GM18498 (cell line): Measurements from ENCODE around the gene GALNT11.
A peak's percentile ranks its signal among the peaks of the same experiment; 100 is the strongest.
"Not testable (repeated sequence)": the region's sequence is repeated elsewhere in the genome, so short reads cannot be mapped to it uniquely, and the experiment has no call there.

Source experiments
- ATAC-seq: cut with Tn5 transposase; IDR thresholded peaks from one replicate; pipeline ENCODE4 v1.9.1; 2021; ENCODE audit warnings: mild to moderate bottlenecking, moderate library complexity; ENCODE audit not compliant: unreplicated experiment

GALNT11 gene

DNA sequence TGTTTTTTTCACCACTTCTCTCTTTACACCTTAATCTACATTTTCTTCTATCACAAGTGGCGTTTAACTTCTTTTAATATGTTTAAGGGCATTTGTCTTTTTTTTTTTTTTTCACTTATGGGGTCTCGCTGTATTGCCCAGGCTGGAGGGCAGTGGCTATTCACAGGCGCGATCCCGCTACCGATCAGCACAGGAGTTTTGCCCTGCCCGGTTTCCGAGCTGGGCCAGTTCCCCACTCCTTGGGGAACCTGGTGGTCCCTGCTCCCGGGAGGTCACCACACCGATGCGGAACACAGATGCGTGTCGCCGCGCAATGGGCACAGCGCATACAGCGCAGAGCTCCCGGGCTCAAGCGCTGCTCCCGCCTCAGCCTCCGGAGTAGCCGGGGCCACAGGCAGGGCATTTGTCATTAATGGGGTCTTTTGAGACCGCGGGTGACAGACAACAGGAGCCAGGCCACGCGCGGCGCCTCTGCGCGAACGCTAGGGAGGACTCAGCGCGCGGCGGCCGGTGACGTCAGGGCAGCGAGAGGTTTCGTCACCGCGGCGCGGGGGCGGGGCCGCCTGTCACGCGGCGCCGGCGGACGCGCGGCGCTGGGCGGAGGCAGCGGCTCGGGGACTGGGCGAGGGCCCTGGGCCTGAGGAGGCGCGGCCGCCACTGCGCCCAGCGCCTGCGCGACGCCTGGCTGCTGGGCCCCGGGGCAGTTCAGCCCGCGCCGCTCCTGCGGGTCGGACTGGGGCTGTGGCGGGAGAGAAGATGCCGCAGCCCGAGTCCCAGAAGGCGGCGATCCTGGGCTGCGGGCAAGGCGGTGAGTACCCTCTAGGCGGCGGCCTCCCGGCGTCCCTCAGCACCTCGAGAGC is at the start of gene GALNT11:
TSS of gene GALNT11 (plus strand) at position 598 of the 860 bp plus-strand sequence. CDS start 68,554 bp downstream, outside the sequence.
- peak; percentile 97 for ATAC-seq

- ATAC-seq: no peak
Observed at GRCh38 chr7:151978616-151979015, 46.9 kb upstream of the GALNT11 start.

DNA sequence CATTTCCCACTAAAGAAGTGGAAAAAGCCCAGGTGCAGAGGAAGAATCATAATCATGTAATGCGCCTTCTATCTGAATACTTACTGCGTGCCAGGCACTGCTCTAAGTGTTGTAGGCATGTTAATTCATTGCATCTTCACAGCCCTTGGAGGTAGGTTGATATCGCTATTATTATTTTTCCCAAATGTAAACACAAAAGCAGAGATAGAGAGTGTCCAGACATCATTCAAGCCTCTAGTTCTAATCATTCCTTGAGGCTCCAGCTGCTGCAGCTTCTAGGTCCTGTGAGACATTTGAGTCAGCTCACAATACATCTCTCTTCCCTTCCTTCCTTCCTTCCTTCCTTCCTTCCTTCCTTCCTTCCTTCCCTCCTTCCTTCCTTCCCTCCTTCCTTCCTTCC is 44.3 kb upstream of the GALNT11 start:
- no peak for ATAC-seq

GRCh38 chr7:151982806-151983205 is 42.7 kb upstream of the GALNT11 start:
- ATAC-seq: no peak

DNA sequence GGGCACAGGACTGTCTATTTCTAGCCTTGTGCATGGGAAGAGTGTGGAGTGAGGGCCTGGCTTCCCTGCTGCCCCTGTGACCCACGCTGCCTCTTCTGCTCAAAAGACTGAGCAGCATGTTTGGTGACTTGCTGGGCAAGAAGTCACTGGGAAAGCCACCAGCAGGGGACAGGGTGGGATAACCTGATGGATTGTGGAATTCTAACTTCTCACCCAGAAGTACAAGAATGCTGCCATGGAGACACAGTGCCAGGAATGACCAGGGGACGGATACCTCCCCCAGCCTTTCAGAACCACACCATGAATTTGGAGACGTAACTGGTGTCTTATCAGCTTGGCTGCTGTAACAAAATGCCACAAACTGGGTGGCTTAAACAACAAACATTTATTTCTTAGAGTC is 40.9 kb upstream of the GALNT11 start:
- no peak for ATAC-seq

GRCh38 chr7:151987748-151988529 is 37.5 kb upstream of the GALNT11 start:
- ATAC-seq: no peak

DNA sequence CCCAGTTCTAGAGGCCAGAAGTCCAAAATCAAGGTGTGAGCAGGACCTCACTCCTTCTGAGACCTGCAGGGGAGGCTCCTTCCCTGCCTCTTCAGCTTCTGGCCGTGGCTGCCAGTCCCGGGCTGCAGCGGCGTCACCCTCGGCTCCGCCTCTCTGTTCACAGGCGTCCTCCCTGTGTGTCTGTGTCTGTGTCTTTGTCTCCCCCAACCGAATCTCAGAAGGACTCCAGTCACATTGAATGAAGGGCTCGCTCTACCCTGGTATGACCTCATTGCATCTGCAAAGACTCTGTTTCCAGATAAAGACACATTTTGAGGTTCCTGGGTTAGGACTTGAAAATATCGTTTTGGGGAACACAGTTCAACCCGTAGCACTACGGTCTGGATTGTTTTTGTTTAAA is 33.1 kb upstream of the GALNT11 start:
- peak; percentile 74 for ATAC-seq

GRCh38 chr7:151993977-151994676 is 31.3 kb upstream of the GALNT11 start:
- ATAC-seq: no peak

GRCh38 chr7:151999424-152000090 is 25.9 kb upstream of the GALNT11 start:
- no peak for ATAC-seq

GRCh38 chr7:152000191-152000590 is 25.3 kb upstream of the GALNT11 start:
- ATAC-seq: no peak

DNA sequence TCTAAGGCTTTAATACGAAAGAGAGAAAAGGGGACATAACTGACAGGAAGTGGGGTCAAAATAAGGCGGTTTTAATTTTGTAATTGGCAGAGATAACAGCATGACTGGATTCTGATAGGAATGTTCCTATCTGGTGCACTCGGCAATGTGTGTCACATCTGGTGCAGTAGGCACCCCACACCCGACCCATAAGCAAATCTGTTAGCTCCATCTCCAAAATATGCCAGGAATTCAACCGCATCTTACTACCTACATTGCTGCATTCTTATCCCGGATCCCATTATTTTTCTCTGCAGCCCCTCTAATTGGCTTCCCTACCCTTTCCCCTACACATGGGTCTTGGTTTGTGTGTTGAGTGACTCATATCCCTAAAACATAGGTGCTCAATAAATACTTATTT is 19.1 kb upstream of the GALNT11 start:
- no peak for ATAC-seq

GRCh38 chr7:152011860-152012259 is 13.6 kb upstream of the GALNT11 start:
- no peak for ATAC-seq

GRCh38 chr7:152013230-152013629 is 12.2 kb upstream of the GALNT11 start:
- ATAC-seq: no peak

- ATAC-seq: no peak
Observed at GRCh38 chr7:152013974-152014373, 11.5 kb upstream of the GALNT11 start.

- no peak for ATAC-seq
Observed at GRCh38 chr7:152014722-152015121, 10.8 kb upstream of the GALNT11 start.

DNA sequence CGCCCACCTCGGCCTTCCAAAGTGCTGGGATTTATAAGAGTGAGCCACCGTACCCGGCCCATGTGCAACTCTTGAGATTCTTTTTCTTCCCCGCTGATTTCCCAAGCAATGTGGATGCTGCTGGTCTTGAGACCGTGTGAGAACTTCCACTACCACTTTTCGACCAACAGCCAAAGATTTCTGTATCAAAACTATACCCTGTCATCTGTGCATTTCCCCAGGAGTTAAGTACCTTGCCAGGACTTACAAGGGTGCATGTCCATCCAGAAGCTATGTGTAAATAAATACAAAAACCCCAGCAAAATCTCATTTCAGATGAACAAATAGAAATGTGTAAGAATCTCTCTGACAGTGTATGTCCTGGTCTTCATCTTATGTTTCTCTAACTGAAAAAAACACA is 9.9 kb upstream of the GALNT11 start:
- no peak for ATAC-seq

DNA sequence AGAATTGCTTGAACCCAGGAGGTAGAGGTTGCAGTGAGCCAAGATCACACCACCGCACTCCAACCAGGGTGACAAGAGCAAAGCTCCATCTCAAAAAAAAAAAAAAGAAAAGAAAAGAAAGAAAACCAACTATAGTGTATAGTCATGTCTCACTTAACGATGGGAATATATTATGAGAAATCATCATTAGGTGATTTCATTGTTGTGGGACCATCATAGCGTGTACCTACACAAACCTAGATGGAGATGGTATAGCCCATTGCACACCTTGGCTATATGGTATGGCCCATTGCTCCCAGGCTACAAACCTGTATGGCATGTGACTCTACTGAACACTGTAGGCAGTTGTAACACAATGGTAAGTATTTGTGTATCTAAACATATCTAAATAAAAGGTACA is 8.5 kb upstream of the GALNT11 start:
- no peak for ATAC-seq

DNA sequence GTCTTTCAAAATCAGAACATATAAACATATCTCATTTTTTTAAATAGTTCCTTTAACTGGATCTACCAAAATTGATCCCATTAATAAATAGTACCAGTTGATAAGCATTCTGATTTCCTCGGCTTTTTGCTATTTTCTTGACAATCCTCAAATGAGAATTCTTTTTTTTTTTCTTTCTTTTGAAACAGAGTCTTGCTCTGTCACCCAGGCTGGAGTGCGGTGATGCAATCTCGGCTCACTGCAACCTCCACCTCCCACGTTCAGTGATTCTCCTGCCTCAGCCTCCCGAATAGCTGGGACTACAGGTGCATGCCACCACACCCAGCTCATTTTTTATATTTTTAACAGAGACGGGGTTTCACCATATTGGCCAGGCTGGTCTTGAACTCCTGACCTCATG is 7.8 kb upstream of the GALNT11 start:
- ATAC-seq: not testable (repeated sequence)

- not testable (repeated sequence) for ATAC-seq
Observed at GRCh38 chr7:152021740-152022139, 3.7 kb upstream of the GALNT11 start.

DNA sequence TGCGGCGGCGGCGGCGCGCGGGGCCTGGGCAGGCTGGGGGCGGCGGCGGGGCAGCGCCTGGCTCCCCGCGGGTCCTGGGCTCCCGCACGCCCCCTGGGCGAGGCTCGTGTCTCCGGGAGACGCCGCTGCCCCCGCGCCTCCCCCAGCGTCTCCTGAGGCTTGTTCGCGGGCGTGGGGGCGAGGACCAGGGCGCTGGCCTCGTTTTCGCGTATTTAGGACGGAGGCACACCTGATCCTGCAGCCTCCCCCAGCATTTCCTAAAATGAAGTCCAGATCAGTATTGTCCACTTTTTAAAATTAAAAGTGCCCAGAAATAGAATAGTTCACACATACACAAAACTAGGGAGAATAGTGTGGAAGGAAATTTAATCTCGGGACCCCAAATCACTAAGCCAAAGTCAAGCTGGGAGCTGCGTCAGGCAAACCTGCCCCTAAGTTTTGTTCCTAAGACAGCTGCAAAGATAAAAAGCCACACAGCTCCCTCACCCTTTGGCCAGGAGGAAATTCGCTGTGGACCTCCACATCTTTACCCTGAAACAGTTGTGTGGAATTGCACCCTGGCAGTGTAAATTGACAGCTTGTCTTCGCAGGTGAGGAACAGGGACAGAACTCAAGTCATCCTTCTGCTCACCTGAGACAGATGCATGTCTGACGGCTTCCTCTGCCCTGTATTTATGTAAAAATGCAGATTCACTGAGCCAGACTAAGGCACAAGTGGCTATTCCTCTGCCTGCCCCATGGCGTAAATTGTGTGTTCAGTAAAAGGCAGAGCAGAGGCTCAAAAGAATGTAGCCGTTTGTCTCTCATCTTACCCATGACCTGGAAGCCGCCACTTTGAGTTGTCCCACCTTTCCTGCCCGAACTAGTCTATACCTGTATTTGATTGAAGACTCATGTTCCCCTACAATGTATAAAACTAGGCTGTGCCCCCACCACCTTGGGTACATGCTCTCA is 740 bp downstream of the GALNT11 start:
- ATAC-seq: no peak
